K562 (cell line): ENCODE data around the gene ENTPD6. TPM values are rescaled to one million over a fixed set of nuclear protein-coding genes. Genes with fewer than 3 reads are reported as not detected.

Experiments
- ATAC-seq: fragments of 200-7000 bp; cut with Tn5 transposase; 3 replicates; pipeline ENCODE4 v1.9.1; 2020; ENCODE audit warnings: moderate library complexity
- BruUV-seq: library from RNA; stranded (reverse); fragments of 400-500 nt; replicated peaks from 2 replicates; lab custom pipeline; 2021; lab: Mats Ljungman, UMichigan
- CTCF ChIA-PET: fragments of 300-600 bp; formaldehyde crosslinking; extraction: SDS; loops from one replicate; lab custom pipeline; 2021; ENCODE audit warnings: low intra/inter-chr PET ratio; lab: Yijun Ruan, JAX
- POLR2A ChIA-PET: fragments of 300-600, 350-650 bp; sonication (Branson Sonifier 250); formaldehyde crosslinking; extraction: SDS; loops from one replicate; lab custom pipeline; 2021; ENCODE audit warnings: antibody characterized with exemption, inconsistent platforms; lab: Yijun Ruan, JAX
- DNase-seq, 4 experiments: peaks; one replicate each; pipeline versions ENCODE4 v3.0.0 to v3.0.0-alpha.2; 2011 to 2018; ENCODE audit warnings: low spot score in 3 of 4, mixed read lengths in 3 of 4; ENCODE audit errors: extremely low read depth in 1 of 4
- FAIRE-seq: peaks from 2 replicates; lab custom pipeline; 2011; peaks lifted over from hg19 to GRCh38; lab: Jason Lieb, UNC
- H2AFZ ChIP-seq: 2 replicates; pipeline ENCODE4 v1.6.0; 2011; ENCODE audit warnings: low read depth, low read length, control low read depth, inconsistent platforms
- H3K27ac ChIP-seq: fragments of 200-600 bp; 3 replicates; pipeline ENCODE4 v1.8.0; 2011; ENCODE audit warnings: low read depth, mild to moderate bottlenecking, control low read depth, inconsistent platforms, low read length, moderate library complexity, mixed read lengths; ENCODE audit errors: extremely low read depth
- H3K27me3 ChIP-seq, 2 experiments: fragments of 300-600 bp in 1 of 2; 2 replicates in 1 of 2; 3 replicates in 1 of 2; pipeline versions ENCODE4 v1.6.0 to v1.8.0; 2011; ENCODE audit warnings: inconsistent platforms in 2 of 2, low read length in 2 of 2, mild to moderate bottlenecking in 1 of 2, mixed read lengths in 1 of 2, moderate library complexity in 1 of 2; ENCODE audit not compliant: control insufficient read depth in 2 of 2, insufficient read depth in 2 of 2
- H3K36me3 ChIP-seq: fragments of 300-600 bp; 3 replicates; pipeline ENCODE4 v1.8.0; 2011; ENCODE audit warnings: mild to moderate bottlenecking, low read length, inconsistent platforms; ENCODE audit not compliant: control insufficient read depth, insufficient read depth
- H3K4me1 ChIP-seq, 2 experiments: fragments of 200-600 bp in 1 of 2; replicated peaks in 1 of 2; 2 replicates in 1 of 2; 3 replicates in 1 of 2; pipeline versions ENCODE4 v1.5.1 to v1.8.0; 2011; ENCODE audit warnings: inconsistent platforms in 2 of 2, low read length in 2 of 2, mild to moderate bottlenecking in 1 of 2, mixed read lengths in 1 of 2, moderate library complexity in 1 of 2; ENCODE audit not compliant: control insufficient read depth in 2 of 2, insufficient read depth in 2 of 2
- H3K4me2 ChIP-seq: 2 replicates; pipeline ENCODE4 v1.6.1; 2011; ENCODE audit warnings: low read length, control low read depth, inconsistent platforms, mixed read lengths; ENCODE audit not compliant: insufficient read depth
- H3K4me3 ChIP-seq: fragments of 200-600 bp; sonication (generic), shearing (Covaris generic); 2 replicates; pipeline ENCODE4 v1.5.1; 2016; ENCODE audit warnings: control low read depth, inconsistent platforms
- H3K79me2 ChIP-seq: fragments of 200-600 bp; 3 replicates; pipeline ENCODE4 v1.8.0; 2011; ENCODE audit warnings: low read length, inconsistent platforms; ENCODE audit not compliant: control insufficient read depth, insufficient read depth
- H3K9ac ChIP-seq, 2 experiments: 2 replicates each; pipeline versions ENCODE4 v1.6.0 to v1.6.1; 2011; ENCODE audit warnings: low read depth in 2 of 2, low read length in 2 of 2, control low read depth in 1 of 2, inconsistent platforms in 1 of 2, mild to moderate bottlenecking in 1 of 2, mixed read lengths in 1 of 2; ENCODE audit not compliant: insufficient read depth in 1 of 2
- H3K9me1 ChIP-seq: one replicate; pipeline ENCODE4 v1.6.0; 2011; ENCODE audit warnings: inconsistent platforms, mild to moderate bottlenecking, low read length, moderate library complexity; ENCODE audit not compliant: control insufficient read depth, insufficient read depth
- H3K9me3 ChIP-seq: replicated peaks from 2 replicates; pipeline ENCODE4 v1.5.1; 2011; ENCODE audit warnings: low read depth, low read length, inconsistent platforms; ENCODE audit not compliant: control insufficient read depth, insufficient read depth
- H4K20me1 ChIP-seq: replicated peaks from 2 replicates; pipeline ENCODE4 v1.6.1; 2011; ENCODE audit warnings: low read length, inconsistent platforms, mixed read lengths; ENCODE audit not compliant: control insufficient read depth, insufficient read depth
- MTF1 ChIP-seq: fragments of 250-450 bp; sonication (Bioruptor Pico); IDR thresholded peaks from 2 replicates; pipeline ENCODE4 v1.9.0; 2021; ENCODE audit warnings: moderate library complexity, mild to moderate bottlenecking, inconsistent platforms, borderline replicate concordance
- OTX1 ChIP-seq: fragments of 450-650 bp; formaldehyde crosslinking; IDR thresholded peaks from 2 replicates; pipeline ENCODE4 v1.4.0; 2022; ENCODE audit warnings: mild to moderate bottlenecking
- PTBP1 ChIP-seq: fragments of 200-400 bp; formaldehyde crosslinking; IDR thresholded peaks from 2 replicates; pipeline ENCODE4 v1.6.1; 2017; ENCODE audit warnings: low read depth, low read length
- RBM34 ChIP-seq: fragments of 200-400 bp; formaldehyde crosslinking; IDR thresholded peaks from 2 replicates; pipeline ENCODE4 v1.6.1; 2018; ENCODE audit warnings: low read length, borderline replicate concordance; ENCODE audit not compliant: insufficient read depth
- RNF2 ChIP-seq: sonication (generic); IDR thresholded peaks from 2 replicates; pipeline ENCODE4 v1.6.1; 2016
- SIX5 ChIP-seq, 2 experiments: IDR thresholded peaks; 2 replicates each; pipeline ENCODE4 v1.6.1; 2011; ENCODE audit warnings: low read length in 2 of 2, borderline replicate concordance in 1 of 2, low read depth in 1 of 2, mild to moderate bottlenecking in 1 of 2, moderate library complexity in 1 of 2; ENCODE audit not compliant: insufficient read depth in 1 of 2
- SMAD4 ChIP-seq: fragments of 250-450 bp; sonication (Bioruptor Pico); conservative IDR thresholded peaks from 2 replicates; pipeline ENCODE4 v1.8.0; 2021; ENCODE audit warnings: inconsistent platforms, mild to moderate bottlenecking, moderate library complexity
- SOX6 ChIP-seq: fragments of 450-650 bp; IDR thresholded peaks from 2 replicates; pipeline ENCODE4 v1.6.1; 2014; ENCODE audit warnings: mild to moderate bottlenecking
- TBL1XR1 ChIP-seq, 2 experiments: IDR thresholded peaks; 2 replicates each; pipeline ENCODE4 v1.6.1; 2012; ENCODE audit warnings: improper control_type of control experiment in 2 of 2, low read length in 2 of 2, mild to moderate bottlenecking in 1 of 2
- ZNF77 ChIP-seq: fragments of 250-450 bp; sonication (Bioruptor Pico); IDR thresholded peaks from 2 replicates; pipeline ENCODE4 v1.5.0; 2020
- WGBS: fragments of 100-300 bp; shearing (Covaris generic); methylation state at CpG from one replicate; pipeline ENCODE4 v1.1.6; 2016; ENCODE audit warnings: low coverage, mixed read lengths; ENCODE audit not compliant: insufficient coverage; ENCODE audit errors: missing lambda C conversion rate; 5-methylcytosine and 5-hydroxymethylcytosine counted together
- in situ Hi-C: fragments of 300-500 bp; cut with MboI; formaldehyde crosslinking; loops from 4 replicates; pipeline ENCODE4 v1.15.0; 2018; ENCODE audit warnings: inconsistent platforms, mixed read lengths
- intact Hi-C: fragments of 100-400 bp; cut with micrococcal nuclease; formaldehyde crosslinking; loops from 2 replicates; pipeline ENCODE4 v1.14.2; 2022
- polyA plus RNA-seq, 8 experiments: library from polyadenylated mRNA; depleted of rRNA in 4 of 8; stranded (reverse) in 5 of 8; unstranded in 3 of 8; fragments of >200 nt; fragmentation: Nextera tagmentation in 2 of 8; fragmentation: Illumina TruSeq in 1 of 8; extraction: Ambion mirVana in 2 of 8; extraction: Trizol in 1 of 8; gene quantifications; 2 replicates each; pipeline versions ENCODE4 v1.2.1 to v1.2.3, GENCODE V29; 2011 to 2014; ENCODE audit warnings: inconsistent platforms in 1 of 8, missing spikeins in 1 of 8
- total RNA-seq, 7 experiments: library from RNA; depleted of rRNA in 6 of 7; stranded (reverse); fragments of >200 nt in 6 of 7; fragmentation: Illumina TruSeq in 2 of 7; extraction: Trizol in 2 of 7; gene quantifications; 2 replicates each; pipeline versions ENCODE4 v1.2.1 to v1.2.3, GENCODE V29; 2011 to 2021; ENCODE audit warnings: low replicate concordance in 1 of 7
- TF ChIP-seq, protein P1 (sequence below): fragments of 250-450 bp; sonication (Bioruptor Pico); IDR thresholded peaks from 2 replicates; pipeline ENCODE4 v1.4.0; 2020; ENCODE audit warnings: mild to moderate bottlenecking, moderate library complexity
- TF ChIP-seq, protein P2 (sequence below): sonication (generic); formaldehyde crosslinking; IDR thresholded peaks from 2 replicates; pipeline ENCODE4 v1.8.0; 2022; ENCODE audit warnings: mild to moderate bottlenecking, missing genetic modification reagents
- TF ChIP-seq, protein P3 (sequence below): fragments of 250-450 bp; sonication (Bioruptor Pico); IDR thresholded peaks from 2 replicates; pipeline ENCODE4 v1.5.0; 2020; ENCODE audit warnings: mild to moderate bottlenecking
- TF ChIP-seq, protein P4 (sequence below), 2 experiments: fragments of 200-800 bp in 1 of 2; sonication (Bioruptor generic) in 1 of 2; sonication (generic) in 1 of 2; formaldehyde crosslinking in 1 of 2; IDR thresholded peaks in 1 of 2; conservative IDR thresholded peaks in 1 of 2; 2 replicates each; pipeline versions ENCODE4 v1.5.0 to v1.6.1; 2016 to 2020; ENCODE audit warnings: missing compliant biosample characterization in 1 of 2, missing genetic modification characterization in 1 of 2, missing genetic modification reagents in 1 of 2

Gene ENTPD6
- total and polyA plus RNA-seq, 9 of the 15 experiments (the other 6 are each of a cell fraction or from before 2014, with no cell fraction given): 0.82 to 36.8 (median 22.4) TPM

GRCh38 chr20:25252686-25253421 is 57.3 kb downstream of the ENTPD6 start (continued):
- no peak for TF ChIP-seq SMAD4

DNA sequence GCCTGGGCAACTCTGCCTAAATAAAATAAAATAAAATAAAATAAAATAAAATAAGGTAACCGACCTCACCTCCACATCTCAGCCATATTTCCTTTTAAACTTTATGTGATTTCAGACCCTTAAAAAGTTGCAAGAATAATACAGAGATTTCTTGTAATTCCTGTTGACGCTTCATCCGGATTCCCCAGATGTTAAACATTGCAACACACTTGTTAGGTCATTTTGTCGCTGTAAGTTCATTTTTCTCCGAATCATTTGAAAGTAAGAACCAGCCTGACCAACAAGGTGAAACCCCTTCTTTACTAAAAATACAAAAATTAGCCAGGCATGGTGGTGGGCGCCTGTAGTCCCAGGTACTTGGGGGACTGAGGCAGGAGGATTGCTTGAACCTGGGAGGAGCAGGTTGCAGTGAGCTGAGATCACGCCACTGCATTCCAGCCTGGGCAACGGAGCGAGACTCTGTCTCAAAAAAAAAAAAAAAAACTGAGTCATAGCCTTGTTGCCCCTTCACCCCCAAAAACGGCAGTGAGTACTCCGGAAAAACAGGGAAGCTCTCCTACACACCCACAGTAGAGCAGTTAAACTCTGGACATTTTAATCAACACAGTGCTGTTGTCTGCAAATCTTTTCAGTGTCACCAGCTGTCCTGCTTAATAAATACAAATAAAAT is 58.2 kb downstream of the ENTPD6 start:
- H3K9ac ChIP-seq: no peak overlapping the region
- DNase-seq (no peak), ATAC-seq (no peak), FAIRE-seq (no peak)
- H3K4me3 ChIP-seq: no peak overlapping the region
- no peak overlapping the region for H2AFZ ChIP-seq
- peaks cover 7% of the 10 kb centered on the region; the same call in 1 of the 3 replicates for H3K36me3 ChIP-seq
- WGBS: 84% methylated on average over 11 of the region's 11 CpGs
- H3K9me1 ChIP-seq: no peaks in the 10 kb centered on the region
- H3K4me1 ChIP-seq: peaks cover 10% of the 10 kb centered on the region in 2 experiments; a peak in 4 of 5 replicates
- H4K20me1 ChIP-seq: no peaks in the 10 kb centered on the region
- no TSS peak for BruUV-seq
- in situ Hi-C loops: no loop called here
- ChIA-PET CTCF (no interaction called here), POLR2A (interaction anchor here (1.0 kb wide), 1 partner anchor 21 kb away, joined by 3 read pairs; no protein-coding TSS in a partner anchor)
- peaks cover 19% of the 10 kb centered on the region for H3K79me2 ChIP-seq
- H3K27me3 ChIP-seq: no peaks in the 10 kb centered on the region
- no peaks in the 10 kb centered on the region for H3K9me3 ChIP-seq
- no peak overlapping the region for H3K4me2 ChIP-seq
- intact Hi-C loops: no loop called here
- H3K27ac ChIP-seq: no peak overlapping the region
- TF ChIP-seq RNF2 (no peak), SOX6 (no peak), ZNF77 (CRISPR knock-in tag) (no peak), RBM34 (no peak), MTF1 (CRISPR knock-in tag) (no peak), TBL1XR1 (IDR thresholded peaks at IDR 0.05; ENCODE audit: low read length in 2 of 2) (no peak), PTBP1 (no peak), OTX1 (CRISPR knock-in tag) (no peak), SIX5 (IDR thresholded peaks at IDR 0.05; ENCODE audit: borderline replicate concordance in 1 of 2, insufficient read depth in 1 of 2, low read depth in 1 of 2, low read length in 2 of 2) (no peak)
- TF ChIP-seq, protein P1, sequence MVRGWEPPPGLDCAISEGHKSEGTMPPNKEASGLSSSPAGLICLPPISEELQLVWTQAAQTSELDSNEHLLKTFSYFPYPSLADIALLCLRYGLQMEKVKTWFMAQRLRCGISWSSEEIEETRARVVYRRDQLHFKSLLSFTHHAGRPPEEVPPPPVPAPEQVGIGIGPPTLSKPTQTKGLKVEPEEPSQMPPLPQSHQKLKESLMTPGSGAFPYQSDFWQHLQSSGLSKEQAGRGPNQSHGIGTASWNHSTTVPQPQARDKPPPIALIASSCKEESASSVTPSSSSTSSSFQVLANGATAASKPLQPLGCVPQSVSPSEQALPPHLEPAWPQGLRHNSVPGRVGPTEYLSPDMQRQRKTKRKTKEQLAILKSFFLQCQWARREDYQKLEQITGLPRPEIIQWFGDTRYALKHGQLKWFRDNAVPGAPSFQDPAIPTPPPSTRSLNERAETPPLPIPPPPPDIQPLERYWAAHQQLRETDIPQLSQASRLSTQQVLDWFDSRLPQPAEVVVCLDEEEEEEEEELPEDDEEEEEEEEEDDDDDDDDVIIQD (CRISPR knock-in tag): no peak
- TF ChIP-seq, protein P2, sequence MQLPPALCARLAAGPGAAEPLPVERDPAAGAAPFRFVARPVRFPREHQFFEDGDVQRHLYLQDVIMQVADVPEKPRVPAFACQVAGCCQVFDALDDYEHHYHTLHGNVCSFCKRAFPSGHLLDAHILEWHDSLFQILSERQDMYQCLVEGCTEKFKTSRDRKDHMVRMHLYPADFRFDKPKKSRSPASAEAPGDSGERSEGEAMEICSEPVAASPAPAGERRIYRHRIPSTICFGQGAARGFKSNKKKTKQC: no peak
- TF ChIP-seq, protein P3, sequence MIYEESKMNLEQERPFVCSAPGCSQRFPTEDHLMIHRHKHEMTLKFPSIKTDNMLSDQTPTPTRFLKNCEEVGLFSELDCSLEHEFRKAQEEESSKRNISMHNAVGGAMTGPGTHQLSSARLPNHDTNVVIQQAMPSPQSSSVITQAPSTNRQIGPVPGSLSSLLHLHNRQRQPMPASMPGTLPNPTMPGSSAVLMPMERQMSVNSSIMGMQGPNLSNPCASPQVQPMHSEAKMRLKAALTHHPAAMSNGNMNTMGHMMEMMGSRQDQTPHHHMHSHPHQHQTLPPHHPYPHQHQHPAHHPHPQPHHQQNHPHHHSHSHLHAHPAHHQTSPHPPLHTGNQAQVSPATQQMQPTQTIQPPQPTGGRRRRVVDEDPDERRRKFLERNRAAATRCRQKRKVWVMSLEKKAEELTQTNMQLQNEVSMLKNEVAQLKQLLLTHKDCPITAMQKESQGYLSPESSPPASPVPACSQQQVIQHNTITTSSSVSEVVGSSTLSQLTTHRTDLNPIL (CRISPR knock-in tag): no peak
- TF ChIP-seq, protein P4, sequence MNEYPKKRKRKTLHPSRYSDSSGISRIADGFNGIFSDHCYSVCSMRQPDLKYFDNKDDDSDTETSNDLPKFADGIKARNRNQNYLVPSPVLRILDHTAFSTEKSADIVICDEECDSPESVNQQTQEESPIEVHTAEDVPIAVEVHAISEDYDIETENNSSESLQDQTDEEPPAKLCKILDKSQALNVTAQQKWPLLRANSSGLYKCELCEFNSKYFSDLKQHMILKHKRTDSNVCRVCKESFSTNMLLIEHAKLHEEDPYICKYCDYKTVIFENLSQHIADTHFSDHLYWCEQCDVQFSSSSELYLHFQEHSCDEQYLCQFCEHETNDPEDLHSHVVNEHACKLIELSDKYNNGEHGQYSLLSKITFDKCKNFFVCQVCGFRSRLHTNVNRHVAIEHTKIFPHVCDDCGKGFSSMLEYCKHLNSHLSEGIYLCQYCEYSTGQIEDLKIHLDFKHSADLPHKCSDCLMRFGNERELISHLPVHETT (CRISPR knock-in tag; conservative IDR thresholded peaks at IDR 0.05 in 1 of 2, IDR thresholded peaks at IDR 0.05 in 1 of 2): no peak
